ENCODE data around the gene DNPEP.
"Not testable (repeated sequence)": the region's sequence is repeated elsewhere in the genome, so short reads cannot be mapped to it uniquely, and the experiment has no call there.

DNPEP gene

GRCh38 chr2:219408631-219409030 lies 20.9 kb upstream of the DNPEP start:
- H3K79me2 ChIP-seq (ENCODE audit: insufficient read depth, low read length): no peaks in the 10 kb centered on the region
- H2AFZ ChIP-seq (ENCODE audit: low read length): no peak overlapping the region
- TF ChIP-seq EZH2 (IDR thresholded peaks at IDR 0.05; ENCODE audit: borderline replicate concordance, low read length) (no peak), CTCF (IDR thresholded peaks at IDR 0.05; ENCODE audit: low read length) (no peak)
- H3F3A ChIP-seq (ENCODE audit: insufficient read depth, low read length): no peaks in the 10 kb centered on the region
- H3K27ac ChIP-seq (ENCODE audit: low read depth, low read length, poor library complexity, severe bottlenecking): no peak overlapping the region
- no peaks in the 10 kb centered on the region for H4K20me1 ChIP-seq (ENCODE audit: insufficient read depth, low read length)
- peaks cover 3% of the 10 kb centered on the region; the same call in 1 of the 2 replicates for H3K27me3 ChIP-seq (ENCODE audit: insufficient read depth, low read length)
- H3K36me3 ChIP-seq (ENCODE audit: insufficient read depth, low read length): no peaks in the 10 kb centered on the region; the same call in 1 of the 2 replicates
- 0 out of 2 replicates have a peak, but pooled peaks cover 2% of the 10 kb centered on the region for H3K9me3 ChIP-seq (ENCODE audit: low read length)
- H3K4me1 ChIP-seq (ENCODE audit: insufficient read depth, low read length, severe bottlenecking): no peaks in the 10 kb centered on the region
- H3K4me3 ChIP-seq (ENCODE audit: low read depth, low read length, poor library complexity, severe bottlenecking): no peak overlapping the region
- no peak overlapping the region for H3K4me2 ChIP-seq (ENCODE audit: low read length)
- H3K9me2 ChIP-seq (ENCODE audit: low read depth, low read length): no peaks in the 10 kb centered on the region
- H3K9ac ChIP-seq (ENCODE audit: low read length): no peak overlapping the region

GRCh38 chr2:219408204-219408603 lies 20.5 kb upstream of the DNPEP start:
- 0 out of 2 replicates have a peak, but pooled peaks cover 2% of the 10 kb centered on the region for H3K9me3 ChIP-seq (ENCODE audit: low read length)
- H4K20me1 ChIP-seq (ENCODE audit: insufficient read depth, low read length): no peaks in the 10 kb centered on the region
- no peaks in the 10 kb centered on the region for H3K4me1 ChIP-seq (ENCODE audit: insufficient read depth, low read length, severe bottlenecking)
- TF ChIP-seq CTCF (IDR thresholded peaks at IDR 0.05; ENCODE audit: low read length) (no peak), EZH2 (IDR thresholded peaks at IDR 0.05; ENCODE audit: borderline replicate concordance, low read length) (no peak)
- no peak overlapping the region for H2AFZ ChIP-seq (ENCODE audit: low read length)
- peaks cover 3% of the 10 kb centered on the region; the same call in 1 of the 2 replicates for H3K27me3 ChIP-seq (ENCODE audit: insufficient read depth, low read length)
- no peak overlapping the region for H3K4me3 ChIP-seq (ENCODE audit: low read depth, low read length, poor library complexity, severe bottlenecking)
- no peak overlapping the region for H3K27ac ChIP-seq (ENCODE audit: low read depth, low read length, poor library complexity, severe bottlenecking)
- H3K9me2 ChIP-seq (ENCODE audit: low read depth, low read length): no peaks in the 10 kb centered on the region
- H3K36me3 ChIP-seq (ENCODE audit: insufficient read depth, low read length): no peaks in the 10 kb centered on the region; the same call in 1 of the 2 replicates
- H3K79me2 ChIP-seq (ENCODE audit: insufficient read depth, low read length): no peaks in the 10 kb centered on the region
- H3K4me2 ChIP-seq (ENCODE audit: low read length): no peak overlapping the region
- no peaks in the 10 kb centered on the region for H3F3A ChIP-seq (ENCODE audit: insufficient read depth, low read length)
- no peak overlapping the region for H3K9ac ChIP-seq (ENCODE audit: low read length)

- not testable (repeated sequence) for H3K9me3 ChIP-seq (ENCODE audit: low read length); H3F3A ChIP-seq (ENCODE audit: insufficient read depth, low read length); H2AFZ ChIP-seq (ENCODE audit: low read length); H3K9ac ChIP-seq (ENCODE audit: low read length); H3K79me2 ChIP-seq (ENCODE audit: insufficient read depth, low read length); H4K20me1 ChIP-seq (ENCODE audit: insufficient read depth, low read length); H3K4me3 ChIP-seq (ENCODE audit: low read depth, low read length, poor library complexity, severe bottlenecking); H3K9me2 ChIP-seq (ENCODE audit: low read depth, low read length); H3K4me2 ChIP-seq (ENCODE audit: low read length); H3K4me1 ChIP-seq (ENCODE audit: insufficient read depth, low read length, severe bottlenecking); H3K27ac ChIP-seq (ENCODE audit: low read depth, low read length, poor library complexity, severe bottlenecking); H3K36me3 ChIP-seq (ENCODE audit: insufficient read depth, low read length); H3K27me3 ChIP-seq (ENCODE audit: insufficient read depth, low read length)
Observed at GRCh38 chr2:219407343-219407742, 19.6 kb upstream of the DNPEP start.

- no peaks in the 10 kb centered on the region for H3F3A ChIP-seq (ENCODE audit: insufficient read depth, low read length)
- H3K27me3 ChIP-seq (ENCODE audit: insufficient read depth, low read length): peaks cover 3% of the 10 kb centered on the region; the same call in 1 of the 2 replicates
- no peak overlapping the region for H3K27ac ChIP-seq (ENCODE audit: low read depth, low read length, poor library complexity, severe bottlenecking)
- no peaks in the 10 kb centered on the region for H4K20me1 ChIP-seq (ENCODE audit: insufficient read depth, low read length)
- no peak overlapping the region for H3K9ac ChIP-seq (ENCODE audit: low read length)
- no peak overlapping the region for H3K4me3 ChIP-seq (ENCODE audit: low read depth, low read length, poor library complexity, severe bottlenecking)
- H3K4me2 ChIP-seq (ENCODE audit: low read length): no peak overlapping the region
- H3K79me2 ChIP-seq (ENCODE audit: insufficient read depth, low read length): no peaks in the 10 kb centered on the region
- H3K36me3 ChIP-seq (ENCODE audit: insufficient read depth, low read length): no peaks in the 10 kb centered on the region
- no peak overlapping the region for H2AFZ ChIP-seq (ENCODE audit: low read length)
- H3K9me3 ChIP-seq (ENCODE audit: low read length): no peaks in the 10 kb centered on the region
- no peaks in the 10 kb centered on the region for H3K4me1 ChIP-seq (ENCODE audit: insufficient read depth, low read length, severe bottlenecking)
- TF ChIP-seq CTCF (IDR thresholded peaks at IDR 0.05; ENCODE audit: low read length) (no peak), EZH2 (IDR thresholded peaks at IDR 0.05; ENCODE audit: borderline replicate concordance, low read length) (no peak)
- H3K9me2 ChIP-seq (ENCODE audit: low read depth, low read length): no peaks in the 10 kb centered on the region
Observed at GRCh38 chr2:219406861-219407230, 19.1 kb upstream of the DNPEP start.
